ENCODE results near the gene CES4A. TPM values are rescaled to one million over a fixed set of nuclear protein-coding genes. Genes with fewer than 3 reads are reported as not detected.
A peak's percentile ranks its signal among the peaks of the same experiment; 100 is the strongest.

The CES4A gene
- total and polyA plus RNA-seq, 2 donors (not counting 1 experiment from before 2014, with no cell fraction given): 1.3 to 2.1 TPM

DNA sequence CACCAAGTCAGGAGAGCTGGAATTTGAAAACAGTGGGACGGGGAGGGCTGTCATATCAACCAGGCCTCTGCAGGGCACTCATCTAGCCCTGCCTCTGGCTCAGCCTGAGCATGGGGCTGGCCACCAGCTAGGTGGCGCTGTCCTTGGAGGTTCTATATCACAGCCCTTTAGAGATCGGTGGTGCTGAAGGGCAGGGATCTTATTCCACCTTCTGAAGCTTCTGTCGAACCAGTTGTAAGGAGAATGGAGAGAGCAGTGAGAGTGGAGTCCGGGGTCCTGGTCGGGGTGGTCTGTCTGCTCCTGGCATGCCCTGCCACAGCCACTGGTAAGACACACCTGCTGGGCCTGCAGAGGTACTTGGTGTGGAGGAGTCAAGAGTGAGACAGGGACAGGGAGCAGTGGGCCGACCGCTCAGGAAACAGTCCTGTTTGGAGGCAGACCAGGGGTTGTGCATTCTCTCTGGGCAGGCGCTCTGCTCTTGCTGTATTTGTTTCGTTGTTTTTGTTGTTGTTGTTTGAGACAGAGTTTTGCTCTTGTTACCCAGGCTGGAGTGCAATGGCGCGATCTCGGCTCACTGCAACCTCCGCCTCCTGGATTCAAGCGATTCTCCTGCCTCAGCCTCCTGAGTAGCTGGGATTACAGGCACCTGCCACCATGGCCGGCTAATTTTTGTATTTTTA is 27.2 kb upstream of the CES4A start, which contains the start of gene CES3:
Gene CES3, plus strand, starts transcription at position 202 of the 680 bp plus-strand sequence. Its CDS starts 42 bp downstream, at position 244.
- no peaks in the 10 kb centered on the region for H3K79me2 ChIP-seq (ENCODE audit: control insufficient read depth, insufficient read depth, low read length)
- no peaks in the 10 kb centered on the region for H3K36me3 ChIP-seq (ENCODE audit: control insufficient read depth, insufficient read depth, low read length)
- no peak within 1 kb of the TSS for H3K9ac ChIP-seq (ENCODE audit: insufficient read depth, low read length)
- no peak within 1 kb of the TSS for H3K4me3 ChIP-seq (replicated peaks in 1 of 4; ENCODE audit: control extremely low read depth in 1 of 4, insufficient read depth in 1 of 4, low read depth in 3 of 4, low read length in 4 of 4)
- no peaks in the 10 kb centered on the region for H3K4me1 ChIP-seq (ENCODE audit: control insufficient read depth, extremely low read depth, insufficient read depth, low read length)
- H3K27me3 ChIP-seq (ENCODE audit: control insufficient read depth, insufficient read depth, low read length): peaks cover 9% of the 10 kb centered on the region
- H2AFZ ChIP-seq (ENCODE audit: low read length): no peak within 1 kb of the TSS
- no peak within 1 kb of the TSS for H3K27ac ChIP-seq (ENCODE audit: insufficient read depth, low read length)
- DNase-seq (ENCODE audit: low read depth in 2 of 2): peak; percentile 42 to 56
- H3K4me2 ChIP-seq (ENCODE audit: extremely low read depth, insufficient read depth, low read length): no peak within 1 kb of the TSS
- TF ChIP-seq EZH2 (IDR thresholded peaks at IDR 0.05; ENCODE audit: low read length, missing control alignments): no peak
- TF ChIP-seq, protein P1, sequence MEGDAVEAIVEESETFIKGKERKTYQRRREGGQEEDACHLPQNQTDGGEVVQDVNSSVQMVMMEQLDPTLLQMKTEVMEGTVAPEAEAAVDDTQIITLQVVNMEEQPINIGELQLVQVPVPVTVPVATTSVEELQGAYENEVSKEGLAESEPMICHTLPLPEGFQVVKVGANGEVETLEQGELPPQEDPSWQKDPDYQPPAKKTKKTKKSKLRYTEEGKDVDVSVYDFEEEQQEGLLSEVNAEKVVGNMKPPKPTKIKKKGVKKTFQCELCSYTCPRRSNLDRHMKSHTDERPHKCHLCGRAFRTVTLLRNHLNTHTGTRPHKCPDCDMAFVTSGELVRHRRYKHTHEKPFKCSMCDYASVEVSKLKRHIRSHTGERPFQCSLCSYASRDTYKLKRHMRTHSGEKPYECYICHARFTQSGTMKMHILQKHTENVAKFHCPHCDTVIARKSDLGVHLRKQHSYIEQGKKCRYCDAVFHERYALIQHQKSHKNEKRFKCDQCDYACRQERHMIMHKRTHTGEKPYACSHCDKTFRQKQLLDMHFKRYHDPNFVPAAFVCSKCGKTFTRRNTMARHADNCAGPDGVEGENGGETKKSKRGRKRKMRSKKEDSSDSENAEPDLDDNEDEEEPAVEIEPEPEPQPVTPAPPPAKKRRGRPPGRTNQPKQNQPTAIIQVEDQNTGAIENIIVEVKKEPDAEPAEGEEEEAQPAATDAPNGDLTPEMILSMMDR (conservative IDR thresholded peaks at IDR 0.05 in 1 of 2, IDR thresholded peaks at IDR 0.05 in 1 of 2; ENCODE audit: low read depth in 1 of 2, low read length in 2 of 2): peak; percentile 58 to 79
- H4K20me1 ChIP-seq (ENCODE audit: control insufficient read depth, extremely low read depth, insufficient read depth, low read length): no peaks in the 10 kb centered on the region
- H3K9me3 ChIP-seq (ENCODE audit: control insufficient read depth, insufficient read depth, low read depth, low read length): no peaks in the 10 kb centered on the region

DNA sequence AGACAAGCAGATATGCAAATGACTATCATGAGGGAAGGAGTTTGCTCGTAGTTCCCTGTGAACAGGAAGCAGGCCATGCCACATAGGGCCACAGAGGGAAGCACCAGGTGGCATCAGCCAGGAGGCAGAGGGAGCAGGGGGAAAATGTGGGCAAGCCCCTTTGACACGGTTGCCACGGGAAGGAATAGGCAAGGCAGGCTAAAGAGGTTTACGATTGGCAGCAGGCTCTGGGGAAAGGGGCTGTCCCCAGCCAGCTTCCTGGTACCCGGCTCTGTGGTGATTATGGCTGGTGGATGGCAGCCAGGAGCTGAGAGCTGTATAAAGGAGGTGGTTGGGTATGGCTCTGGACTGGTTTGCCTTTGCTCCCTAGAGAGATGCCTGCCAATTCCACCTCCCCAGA is 26.5 kb upstream of the CES4A start:
- no peaks in the 10 kb centered on the region for H3K79me2 ChIP-seq (ENCODE audit: control insufficient read depth, insufficient read depth, low read length)
- peaks cover 9% of the 10 kb centered on the region for H3K27me3 ChIP-seq (ENCODE audit: control insufficient read depth, insufficient read depth, low read length)
- no peaks in the 10 kb centered on the region for H3K36me3 ChIP-seq (ENCODE audit: control insufficient read depth, insufficient read depth, low read length)
- no peak for DNase-seq (ENCODE audit: low read depth in 2 of 2)
- no peak overlapping the region for H3K27ac ChIP-seq (ENCODE audit: insufficient read depth, low read length)
- no peak overlapping the region for H3K4me3 ChIP-seq (replicated peaks in 1 of 4; ENCODE audit: control extremely low read depth in 1 of 4, insufficient read depth in 1 of 4, low read depth in 3 of 4, low read length in 4 of 4)
- TF ChIP-seq EZH2 (IDR thresholded peaks at IDR 0.05; ENCODE audit: low read length, missing control alignments): no peak
- TF ChIP-seq, protein P1 (conservative IDR thresholded peaks at IDR 0.05 in 1 of 2, IDR thresholded peaks at IDR 0.05 in 1 of 2; ENCODE audit: low read depth in 1 of 2, low read length in 2 of 2): no peak
- H2AFZ ChIP-seq (ENCODE audit: low read length): no peak overlapping the region
- H3K9me3 ChIP-seq (ENCODE audit: control insufficient read depth, insufficient read depth, low read depth, low read length): no peaks in the 10 kb centered on the region
- no peaks in the 10 kb centered on the region for H3K4me1 ChIP-seq (ENCODE audit: control insufficient read depth, extremely low read depth, insufficient read depth, low read length)
- no peaks in the 10 kb centered on the region for H4K20me1 ChIP-seq (ENCODE audit: control insufficient read depth, extremely low read depth, insufficient read depth, low read length)
- no peak overlapping the region for H3K4me2 ChIP-seq (ENCODE audit: extremely low read depth, insufficient read depth, low read length)
- no peak overlapping the region for H3K9ac ChIP-seq (ENCODE audit: insufficient read depth, low read length)

DNA sequence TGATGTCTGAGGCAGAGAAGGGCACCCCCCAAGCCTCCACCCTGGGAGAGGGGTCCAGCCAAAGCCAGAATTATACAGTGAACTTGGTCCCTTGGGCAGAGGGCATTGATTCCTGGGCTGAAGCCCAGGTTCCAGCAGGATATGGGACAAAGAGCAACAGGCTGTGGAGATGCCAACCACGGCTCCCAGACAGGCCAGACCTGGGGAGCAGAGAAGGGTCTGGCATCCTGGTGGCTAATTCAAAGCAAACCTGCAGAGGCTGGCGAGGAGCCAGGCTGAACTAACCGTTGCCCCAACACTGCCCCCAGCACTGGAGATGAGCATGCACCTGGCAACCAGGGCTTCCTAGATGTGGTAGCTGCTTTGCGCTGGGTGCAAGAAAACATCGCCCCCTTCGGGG is 24.3 kb upstream of the CES4A start:
- Histone ChIP-seq H3K27me3 (ENCODE audit: control insufficient read depth, insufficient read depth, low read length) (peaks cover 8% of the 10 kb centered on the region), H3K4me3 (replicated peaks in 1 of 4; ENCODE audit: control extremely low read depth in 1 of 4, insufficient read depth in 1 of 4, low read depth in 3 of 4, low read length in 4 of 4) (no peak overlapping the region)

More for the DNA sequence above, 24.3 kb upstream of the CES4A start:
- no peak overlapping the region for H3K27ac ChIP-seq (ENCODE audit: insufficient read depth, low read length)
- H2AFZ ChIP-seq (ENCODE audit: low read length): no peak overlapping the region
- no peaks in the 10 kb centered on the region for H3K4me1 ChIP-seq (ENCODE audit: control insufficient read depth, extremely low read depth, insufficient read depth, low read length)
- H4K20me1 ChIP-seq (ENCODE audit: control insufficient read depth, extremely low read depth, insufficient read depth, low read length): no peaks in the 10 kb centered on the region
- no peak overlapping the region for H3K4me2 ChIP-seq (ENCODE audit: extremely low read depth, insufficient read depth, low read length)
- TF ChIP-seq, protein P1 (conservative IDR thresholded peaks at IDR 0.05 in 1 of 2, IDR thresholded peaks at IDR 0.05 in 1 of 2; ENCODE audit: low read depth in 1 of 2, low read length in 2 of 2): no peak
- TF ChIP-seq EZH2 (IDR thresholded peaks at IDR 0.05; ENCODE audit: low read length, missing control alignments): no peak
- DNase-seq (ENCODE audit: low read depth in 2 of 2): no peak
- H3K36me3 ChIP-seq (ENCODE audit: control insufficient read depth, insufficient read depth, low read length): no peaks in the 10 kb centered on the region
- H3K9me3 ChIP-seq (ENCODE audit: control insufficient read depth, insufficient read depth, low read depth, low read length): no peaks in the 10 kb centered on the region
- no peak overlapping the region for H3K9ac ChIP-seq (ENCODE audit: insufficient read depth, low read length)
- H3K79me2 ChIP-seq (ENCODE audit: control insufficient read depth, insufficient read depth, low read length): no peaks in the 10 kb centered on the region

All from fibroblast of lung (primary cell).